ENCODE results near the gene SPHKAP.
"Not testable (repeated sequence)": the region's sequence is repeated elsewhere in the genome, so short reads cannot be mapped to it uniquely, and the experiment has no call there.

The SPHKAP gene

GRCh38 chr2:228181098-228182019, at the start of gene SPHKAP:
Gene SPHKAP, minus strand, starts transcription at chr2:228181687. Its CDS starts 89 bp downstream, at chr2:228181598.
- DNase-seq, result no peak

- DNase-seq, result no peak
Measured at GRCh38 chr2:228227466-228227865, 46.0 kb upstream of the SPHKAP start.

GRCh38 chr2:228224410-228224809, 42.9 kb upstream of the SPHKAP start:
- DNase-seq, result no peak

GRCh38 chr2:228218593-228218992, 37.1 kb upstream of the SPHKAP start:
- not testable (repeated sequence) for DNase-seq

GRCh38 chr2:228197504-228197903, 16.0 kb upstream of the SPHKAP start:
- no peak for DNase-seq

GRCh38 chr2:228180181-228181097, 1.0 kb downstream of the SPHKAP start:
- DNase-seq, result no peak

GRCh38 chr2:228167290-228167689, 14.2 kb downstream of the SPHKAP start:
- no peak for DNase-seq

- DNase-seq, result no peak
Measured at GRCh38 chr2:228164718-228165117, 16.8 kb downstream of the SPHKAP start.

- DNase-seq, result no peak
Measured at GRCh38 chr2:228157841-228158240, 23.6 kb downstream of the SPHKAP start.

GRCh38 chr2:228144961-228145360, 36.5 kb downstream of the SPHKAP start:
- DNase-seq, result no peak

GRCh38 chr2:228140934-228141528, 40.5 kb downstream of the SPHKAP start:
- no peak for DNase-seq

GRCh38 chr2:228136027-228136426, 45.5 kb downstream of the SPHKAP start:
- DNase-seq, result no peak

GRCh38 chr2:228135300-228135699, 46.2 kb downstream of the SPHKAP start:
- no peak for DNase-seq

- no peak for DNase-seq
Measured at GRCh38 chr2:228131833-228132232, 49.7 kb downstream of the SPHKAP start.

- no peak for DNase-seq
Measured at GRCh38 chr2:228126401-228126800, 55.1 kb downstream of the SPHKAP start.

GRCh38 chr2:228118940-228119339, 62.5 kb downstream of the SPHKAP start:
- no peak for DNase-seq

GRCh38 chr2:228107846-228108245, 73.6 kb downstream of the SPHKAP start:
- DNase-seq, result no peak

GRCh38 chr2:228105526-228106250, 75.8 kb downstream of the SPHKAP start:
- no peak for DNase-seq

GRCh38 chr2:228104215-228104614, 77.3 kb downstream of the SPHKAP start:
- DNase-seq, result no peak

- no peak for DNase-seq
Measured at GRCh38 chr2:228103379-228103778, 78.1 kb downstream of the SPHKAP start.

GRCh38 chr2:228102949-228103348, 78.5 kb downstream of the SPHKAP start:
- no peak for DNase-seq

- no peak for DNase-seq
Measured at GRCh38 chr2:228094377-228094921, 87.0 kb downstream of the SPHKAP start.

All from hematopoietic multipotent progenitor cell treated with erythropoietin and hydrocortisone succinate and interleukin-3 and kit ligand, for 8 days (in vitro differentiated cells).